GM12875 (cell line): ENCODE data around the gene RNF13.

ENCODE experiments used
- H3K4me3 ChIP-seq: one replicate; pipeline ENCODE4 v1.5.1; 2011; ENCODE audit warnings: low read depth, low read length, control low read depth
- CTCF ChIP-seq: IDR thresholded peaks from 2 replicates; pipeline ENCODE4 v1.5.1; 2011; ENCODE audit warnings: low read depth, mild to moderate bottlenecking, control low read depth, inconsistent platforms, low read length, moderate library complexity, borderline replicate concordance; ENCODE audit not compliant: insufficient read depth

The RNF13 gene

DNA sequence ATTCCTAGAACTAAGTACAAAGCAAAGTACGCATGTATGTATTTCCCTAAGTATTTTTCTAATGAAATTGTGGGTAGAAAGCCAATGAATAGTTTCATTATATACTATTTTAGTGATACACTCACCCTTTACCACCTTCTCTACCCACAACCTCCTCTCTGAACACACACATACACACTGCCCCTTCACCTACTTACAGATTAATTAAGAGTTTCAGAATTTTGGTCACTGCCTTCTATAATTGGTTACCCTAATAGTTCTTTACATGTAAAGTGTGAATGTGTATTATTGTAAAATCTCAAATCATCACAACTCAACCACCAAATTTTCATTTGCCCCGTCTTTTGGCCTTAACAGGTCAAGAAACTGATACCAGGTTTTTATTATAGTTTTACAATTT lies 150.5 kb downstream of the RNF13 start:
- no peak overlapping the region for H3K4me3 ChIP-seq
- TF ChIP-seq CTCF = no peak

DNA sequence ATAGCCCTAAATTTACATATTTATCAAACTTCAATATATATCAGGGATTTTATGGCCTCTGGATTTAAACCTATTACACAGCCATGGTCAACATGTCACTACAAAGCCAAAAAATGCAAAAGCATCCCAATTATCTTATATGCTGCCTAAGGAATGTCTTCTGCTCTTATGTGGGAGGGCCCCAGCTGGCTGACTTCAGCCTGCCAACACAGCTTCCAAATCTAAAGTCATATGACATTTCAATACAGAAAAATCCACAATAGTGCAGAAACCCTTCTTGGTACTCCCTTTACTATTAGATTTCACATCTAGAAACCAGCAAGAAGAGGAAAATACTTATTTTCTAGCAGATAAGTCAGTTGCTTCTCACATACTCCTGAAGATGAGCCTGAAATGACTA lies 151.3 kb downstream of the RNF13 start:
- H3K4me3 ChIP-seq = no peak overlapping the region
- TF ChIP-seq CTCF = no peak

GRCh38 chr3:149965278-149965677 lies 152.3 kb downstream of the RNF13 start:
- H3K4me3 ChIP-seq = no peak overlapping the region
- no peak for TF ChIP-seq CTCF

GRCh38 chr3:149967086-149967685 lies 154.2 kb downstream of the RNF13 start:
- TF ChIP-seq CTCF = 0 out of 2 replicates have a peak, but pooled peaks have one; percentile 13
- H3K4me3 ChIP-seq = no peak overlapping the region

GRCh38 chr3:149968216-149968615 lies 155.2 kb downstream of the RNF13 start:
- no peak overlapping the region for H3K4me3 ChIP-seq
- no peak for TF ChIP-seq CTCF

DNA sequence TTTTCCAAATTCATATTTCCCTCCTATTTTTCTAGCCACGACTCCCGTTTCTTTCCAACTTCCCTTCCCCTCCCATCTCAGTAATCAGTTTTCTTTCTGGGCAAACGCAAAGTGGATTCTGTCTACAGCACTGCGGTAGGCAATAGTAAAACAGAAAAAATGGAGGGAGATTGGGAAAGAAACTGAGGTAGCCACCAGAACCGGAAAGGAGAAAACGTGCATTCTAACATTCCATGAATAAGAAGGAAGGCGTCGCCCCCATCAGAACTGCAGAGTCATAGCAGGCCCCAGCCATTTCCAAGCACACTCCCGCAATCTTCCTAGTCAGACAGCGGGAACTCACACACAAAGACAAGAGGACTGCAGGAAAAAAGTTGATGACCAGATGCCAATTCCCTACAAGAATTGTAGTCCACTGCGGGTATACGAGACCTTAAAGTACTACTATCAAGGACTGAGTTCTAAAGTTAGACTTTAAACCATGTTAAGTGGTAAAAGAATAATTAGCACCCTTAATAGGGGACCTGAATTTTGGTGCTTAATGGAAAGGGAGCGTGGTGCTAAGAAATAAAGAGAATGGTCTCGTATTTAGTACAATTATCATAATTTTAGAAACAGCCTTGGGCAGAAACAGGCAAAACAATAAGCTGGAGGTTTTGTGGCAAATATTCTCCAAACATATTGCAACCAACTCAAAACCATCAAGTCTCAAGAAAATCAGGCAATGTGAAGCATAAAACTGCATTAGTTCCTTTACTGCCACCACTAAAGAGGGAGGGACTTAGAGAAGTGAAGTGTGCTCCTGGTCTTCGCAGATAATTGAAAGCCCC lies 156.3 kb downstream of the RNF13 start:
- H3K4me3 ChIP-seq = no peak overlapping the region
- TF ChIP-seq CTCF = no peak
